GM12878 (cell line): ENCODE data around the gene OTOGL. TPM values are rescaled to one million over a fixed set of nuclear protein-coding genes. Genes with fewer than 3 reads are reported as not detected.

Experiments used
- ATAC-seq: fragments of 200-7000 bp; cut with Tn5 transposase; 3 replicates; pipeline ENCODE4 v1.9.1; 2020; ENCODE audit warnings: mild to moderate bottlenecking, moderate library complexity
- BruUV-seq: library from RNA; stranded (reverse); fragments of 400-500 nt; replicated peaks from 2 replicates; lab custom pipeline; 2021; lab: Mats Ljungman, UMichigan
- CTCF ChIA-PET: fragments of 300-600 bp; sonication (Branson Sonifier 250); formaldehyde crosslinking; extraction: SDS; loops from one replicate; lab custom pipeline; 2021; ENCODE audit warnings: inconsistent platforms; lab: Yijun Ruan, JAX
- POLR2A ChIA-PET: fragments of 350-600 bp; formaldehyde crosslinking; extraction: SDS; loops from one replicate; lab custom pipeline; 2021; ENCODE audit warnings: inconsistent platforms; lab: Charles Lee
- RAD21 ChIA-PET: fragments of 300-600 bp; sonication (Branson Sonifier 250); formaldehyde crosslinking; loops from one replicate; lab custom pipeline; 2023; ENCODE audit warnings: antibody characterized with exemption; ENCODE audit not compliant: unreplicated experiment; lab: Charles Lee
- SMC1A ChIA-PET: fragments of 300-600 bp; sonication (Branson Sonifier 250); formaldehyde crosslinking; loops from one replicate; lab custom pipeline; 2023; ENCODE audit not compliant: unreplicated experiment, uncharacterized antibody; lab: Charles Lee
- DNase-seq: peaks from one replicate; pipeline ENCODE4 v3.0.0-alpha.2; 2011; ENCODE audit warnings: low read depth, low spot score
- FAIRE-seq: peaks from 3 replicates; lab custom pipeline; 2011; peaks lifted over from hg19 to GRCh38; lab: Jason Lieb, UNC
- H2AFZ ChIP-seq: 2 replicates; pipeline ENCODE4 v1.6.0; 2011; ENCODE audit warnings: low read depth, low read length, control low read depth; ENCODE audit not compliant: control insufficient read depth
- H3K27ac ChIP-seq: 2 replicates; pipeline ENCODE4 v1.5.1; 2011; ENCODE audit warnings: control low read depth; ENCODE audit not compliant: control insufficient read depth, insufficient read depth
- H3K27me3 ChIP-seq, 2 experiments: replicated peaks in 1 of 2; 2 replicates each; pipeline versions ENCODE4 v1.6.0 to v1.6.1; 2011; ENCODE audit warnings: low read length in 1 of 2; ENCODE audit not compliant: control insufficient read depth in 2 of 2, insufficient read depth in 2 of 2
- H3K36me3 ChIP-seq, 2 experiments: 2 replicates each; pipeline ENCODE4 v1.5.1; 2011; ENCODE audit warnings: low read length in 1 of 2; ENCODE audit not compliant: control insufficient read depth in 2 of 2, insufficient read depth in 2 of 2
- H3K4me1 ChIP-seq: 2 replicates; pipeline ENCODE4 v1.6.1; 2011; ENCODE audit warnings: mild to moderate bottlenecking, low read length, moderate library complexity, mixed read lengths; ENCODE audit not compliant: control insufficient read depth, insufficient read depth
- H3K4me2 ChIP-seq: 2 replicates; pipeline ENCODE4 v1.6.0; 2011; ENCODE audit warnings: control low read depth; ENCODE audit not compliant: control insufficient read depth, insufficient read depth
- H3K4me3 ChIP-seq: fragments of 200-600 bp; sonication (generic); 2 replicates; pipeline ENCODE4 v1.5.1; 2016
- H3K79me2 ChIP-seq: 2 replicates; pipeline ENCODE4 v1.6.0; 2011; ENCODE audit warnings: low read length; ENCODE audit not compliant: control insufficient read depth, insufficient read depth
- H3K9ac ChIP-seq: 2 replicates; pipeline ENCODE4 v1.8.0; 2011; ENCODE audit warnings: low read length, control low read depth, mixed read lengths; ENCODE audit not compliant: control insufficient read depth, insufficient read depth
- H3K9me3 ChIP-seq: replicated peaks from 3 replicates; pipeline ENCODE4 v1.5.1; 2011; ENCODE audit warnings: mild to moderate bottlenecking, low read length; ENCODE audit not compliant: control insufficient read depth, insufficient read depth
- H4K20me1 ChIP-seq: 2 replicates; pipeline ENCODE4 v1.6.0; 2011; ENCODE audit not compliant: control insufficient read depth, insufficient read depth
- BMI1 ChIP-seq: fragments of 450-650 bp; IDR thresholded peaks from 2 replicates; pipeline ENCODE4 v1.6.1; 2016; ENCODE audit warnings: mild to moderate bottlenecking, moderate library complexity, borderline replicate concordance
- CHD4 ChIP-seq: fragments of 200-600 bp; sonication (generic); IDR thresholded peaks from 2 replicates; pipeline ENCODE4 v1.6.1; 2016; ENCODE audit warnings: mild to moderate bottlenecking
- ESRRA ChIP-seq: IDR thresholded peaks from 2 replicates; pipeline ENCODE4 v1.6.1; 2012; ENCODE audit warnings: mild to moderate bottlenecking, low read length, improper control_type of control experiment
- MEF2B ChIP-seq: fragments of 450-650 bp; IDR thresholded peaks from 2 replicates; pipeline ENCODE4 v1.6.1; 2018; ENCODE audit warnings: mild to moderate bottlenecking, moderate library complexity; ENCODE audit not compliant: partially characterized antibody, poor library complexity, severe bottlenecking
- PML ChIP-seq: IDR thresholded peaks from 2 replicates; pipeline ENCODE4 v1.6.1; 2012; ENCODE audit warnings: low read length, inconsistent platforms
- RB1 ChIP-seq: fragments of 450-650 bp; formaldehyde crosslinking; IDR thresholded peaks from 2 replicates; pipeline ENCODE4 v1.6.1; 2017; ENCODE audit warnings: mild to moderate bottlenecking, borderline replicate concordance
- SPI1 ChIP-seq: IDR thresholded peaks from 2 replicates; pipeline ENCODE4 v1.6.1; 2011; ENCODE audit warnings: low read depth, mild to moderate bottlenecking, low read length, moderate library complexity, borderline replicate concordance; ENCODE audit not compliant: insufficient read depth
- SREBF2 ChIP-seq: IDR thresholded peaks from 2 replicates; pipeline ENCODE4 v1.6.1; 2012; ENCODE audit warnings: mild to moderate bottlenecking, low read length
- WGBS: methylation state at CpG from one replicate; pipeline ENCODE4 v1.1.6; 2016; ENCODE audit warnings: low lambda C conversion rate; ENCODE audit not compliant: insufficient replicate concordance, insufficient coverage; ENCODE audit errors: missing lambda C conversion rate; 5-methylcytosine and 5-hydroxymethylcytosine counted together
- in situ Hi-C: fragments of 300-500 bp; cut with MboI; formaldehyde crosslinking; loops from 9 replicates; pipeline ENCODE4 v1.14.3; 2018; ENCODE audit warnings: mixed read lengths
- intact Hi-C: fragments of 100-400 bp; cut with micrococcal nuclease; formaldehyde crosslinking; loops from one replicate; pipeline ENCODE4 v1.14.2; 2022; ENCODE audit not compliant: unreplicated experiment
- polyA plus RNA-seq, 11 experiments: library from polyadenylated mRNA; depleted of rRNA in 4 of 11; unstranded in 6 of 11; stranded (reverse) in 5 of 11; fragments of >200 nt; fragmentation: Nextera tagmentation in 4 of 11; fragmentation: Illumina TruSeq in 1 of 11; extraction: Ambion mirVana in 4 of 11; extraction: Trizol in 1 of 11; gene quantifications; 1 replicate in 1 of 11; 2 replicates in 10 of 11; pipeline versions ENCODE4 v1.2.1 to v1.2.3, GENCODE V29; 2011 to 2016; ENCODE audit warnings: inconsistent platforms in 2 of 11, missing spikeins in 2 of 11, low read depth in 1 of 11
- total RNA-seq, 4 experiments: library from RNA; depleted of rRNA in 3 of 4; stranded (reverse); fragments of >200 nt in 3 of 4; fragmentation: Illumina TruSeq in 1 of 4; extraction: Trizol in 1 of 4; gene quantifications; 2 replicates each; pipeline versions ENCODE4 v1.2.1 to v1.2.3, GENCODE V29; 2013 to 2021
- TF ChIP-seq, protein P1 (sequence below): fragments of 450-650 bp; IDR thresholded peaks from 2 replicates; pipeline ENCODE4 v1.6.1; 2017; ENCODE audit warnings: mild to moderate bottlenecking, low read depth, inconsistent platforms; ENCODE audit not compliant: poor library complexity, severe bottlenecking
- TF ChIP-seq, protein P2 (sequence below): fragments of 450-650 bp; IDR thresholded peaks from 2 replicates; pipeline ENCODE4 v1.6.1; 2018; ENCODE audit warnings: borderline replicate concordance, mild to moderate bottlenecking; ENCODE audit not compliant: partially characterized antibody
- TF ChIP-seq, protein P3 (sequence below): fragments of 450-650 bp; formaldehyde crosslinking; IDR thresholded peaks from 2 replicates; pipeline ENCODE4 v1.5.0; 2022; ENCODE audit warnings: mild to moderate bottlenecking, missing genetic modification characterization

OTOGL gene
- total and polyA plus RNA-seq, 10 of the 15 experiments (the other 5 are each of a cell fraction or from before 2014, with no cell fraction given), result 0.04 to 3.7 (median 0.27) TPM

DNA sequence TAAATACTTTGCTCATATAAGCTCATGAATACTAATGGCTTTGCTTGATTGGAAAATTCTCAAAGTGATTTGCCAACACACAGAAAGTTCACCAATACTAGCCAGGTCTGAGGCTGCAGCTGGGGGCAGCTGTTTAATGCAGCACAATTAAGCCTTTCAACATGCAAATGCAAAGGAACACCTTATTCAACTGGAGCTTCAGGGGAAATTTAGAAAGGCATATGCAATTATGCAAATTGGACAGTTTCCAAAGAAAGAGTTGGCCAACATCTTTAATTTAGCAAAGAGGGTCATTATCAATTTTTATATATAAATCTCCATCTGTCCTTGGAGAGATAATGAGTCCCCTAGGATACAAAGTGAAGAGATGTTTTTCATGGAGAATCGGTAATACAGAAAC, 40.2 kb upstream of the OTOGL start:
- TF ChIP-seq RB1 (no peak), PML (no peak), MEF2B (no peak), SREBF2 (no peak), BMI1 (no peak), CHD4 (no peak), ESRRA (no peak), SPI1 (no peak)
- TF ChIP-seq, protein P1, sequence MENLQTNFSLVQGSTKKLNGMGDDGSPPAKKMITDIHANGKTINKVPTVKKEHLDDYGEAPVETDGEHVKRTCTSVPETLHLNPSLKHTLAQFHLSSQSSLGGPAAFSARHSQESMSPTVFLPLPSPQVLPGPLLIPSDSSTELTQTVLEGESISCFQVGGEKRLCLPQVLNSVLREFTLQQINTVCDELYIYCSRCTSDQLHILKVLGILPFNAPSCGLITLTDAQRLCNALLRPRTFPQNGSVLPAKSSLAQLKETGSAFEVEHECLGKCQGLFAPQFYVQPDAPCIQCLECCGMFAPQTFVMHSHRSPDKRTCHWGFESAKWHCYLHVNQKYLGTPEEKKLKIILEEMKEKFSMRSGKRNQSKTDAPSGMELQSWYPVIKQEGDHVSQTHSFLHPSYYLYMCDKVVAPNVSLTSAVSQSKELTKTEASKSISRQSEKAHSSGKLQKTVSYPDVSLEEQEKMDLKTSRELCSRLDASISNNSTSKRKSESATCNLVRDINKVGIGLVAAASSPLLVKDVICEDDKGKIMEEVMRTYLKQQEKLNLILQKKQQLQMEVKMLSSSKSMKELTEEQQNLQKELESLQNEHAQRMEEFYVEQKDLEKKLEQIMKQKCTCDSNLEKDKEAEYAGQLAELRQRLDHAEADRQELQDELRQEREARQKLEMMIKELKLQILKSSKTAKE, result no peak
- TF ChIP-seq, protein P2, sequence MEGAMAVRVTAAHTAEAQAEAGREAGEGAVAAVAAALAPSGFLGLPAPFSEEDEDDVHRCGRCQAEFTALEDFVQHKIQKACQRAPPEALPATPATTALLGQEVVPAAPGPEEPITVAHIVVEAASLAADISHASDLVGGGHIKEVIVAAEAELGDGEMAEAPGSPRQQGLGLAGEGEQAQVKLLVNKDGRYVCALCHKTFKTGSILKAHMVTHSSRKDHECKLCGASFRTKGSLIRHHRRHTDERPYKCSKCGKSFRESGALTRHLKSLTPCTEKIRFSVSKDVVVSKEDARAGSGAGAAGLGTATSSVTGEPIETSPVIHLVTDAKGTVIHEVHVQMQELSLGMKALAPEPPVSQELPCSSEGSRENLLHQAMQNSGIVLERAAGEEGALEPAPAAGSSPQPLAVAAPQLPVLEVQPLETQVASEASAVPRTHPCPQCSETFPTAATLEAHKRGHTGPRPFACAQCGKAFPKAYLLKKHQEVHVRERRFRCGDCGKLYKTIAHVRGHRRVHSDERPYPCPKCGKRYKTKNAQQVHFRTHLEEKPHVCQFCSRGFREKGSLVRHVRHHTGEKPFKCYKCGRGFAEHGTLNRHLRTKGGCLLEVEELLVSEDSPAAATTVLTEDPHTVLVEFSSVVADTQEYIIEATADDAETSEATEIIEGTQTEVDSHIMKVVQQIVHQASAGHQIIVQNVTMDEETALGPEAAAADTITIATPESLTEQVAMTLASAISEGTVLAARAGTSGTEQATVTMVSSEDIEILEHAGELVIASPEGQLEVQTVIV, result no peak
- TF ChIP-seq, protein P3, sequence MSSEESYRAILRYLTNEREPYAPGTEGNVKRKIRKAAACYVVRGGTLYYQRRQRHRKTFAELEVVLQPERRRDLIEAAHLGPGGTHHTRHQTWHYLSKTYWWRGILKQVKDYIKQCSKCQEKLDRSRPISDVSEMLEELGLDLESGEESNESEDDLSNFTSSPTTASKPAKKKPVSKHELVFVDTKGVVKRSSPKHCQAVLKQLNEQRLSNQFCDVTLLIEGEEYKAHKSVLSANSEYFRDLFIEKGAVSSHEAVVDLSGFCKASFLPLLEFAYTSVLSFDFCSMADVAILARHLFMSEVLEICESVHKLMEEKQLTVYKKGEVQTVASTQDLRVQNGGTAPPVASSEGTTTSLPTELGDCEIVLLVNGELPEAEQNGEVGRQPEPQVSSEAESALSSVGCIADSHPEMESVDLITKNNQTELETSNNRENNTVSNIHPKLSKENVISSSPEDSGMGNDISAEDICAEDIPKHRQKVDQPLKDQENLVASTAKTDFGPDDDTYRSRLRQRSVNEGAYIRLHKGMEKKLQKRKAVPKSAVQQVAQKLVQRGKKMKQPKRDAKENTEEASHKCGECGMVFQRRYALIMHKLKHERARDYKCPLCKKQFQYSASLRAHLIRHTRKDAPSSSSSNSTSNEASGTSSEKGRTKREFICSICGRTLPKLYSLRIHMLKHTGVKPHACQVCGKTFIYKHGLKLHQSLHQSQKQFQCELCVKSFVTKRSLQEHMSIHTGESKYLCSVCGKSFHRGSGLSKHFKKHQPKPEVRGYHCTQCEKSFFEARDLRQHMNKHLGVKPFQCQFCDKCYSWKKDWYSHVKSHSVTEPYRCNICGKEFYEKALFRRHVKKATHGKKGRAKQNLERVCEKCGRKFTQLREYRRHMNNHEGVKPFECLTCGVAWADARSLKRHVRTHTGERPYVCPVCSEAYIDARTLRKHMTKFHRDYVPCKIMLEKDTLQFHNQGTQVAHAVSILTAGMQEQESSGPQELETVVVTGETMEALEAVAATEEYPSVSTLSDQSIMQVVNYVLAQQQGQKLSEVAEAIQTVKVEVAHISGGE (CRISPR knock-in tag), result no peak
- DNase-seq, result no peak
- in situ Hi-C loops, result no loop called here
- no peaks in the 10 kb centered on the region for H3K4me1 ChIP-seq
- no TSS peak for BruUV-seq
- no peaks in the 10 kb centered on the region for H4K20me1 ChIP-seq
- H3K79me2 ChIP-seq, result no peaks in the 10 kb centered on the region
- no peak for FAIRE-seq
- RAD21 ChIA-PET, result no interaction called here
- ATAC-seq, result no peak
- H3K9me3 ChIP-seq, result no peaks in the 10 kb centered on the region
- H3K4me3 ChIP-seq, result no peak overlapping the region
- H3K27ac ChIP-seq, result no peak overlapping the region
- no peak overlapping the region for H3K9ac ChIP-seq
- WGBS, result 69% methylated on average over 1 of the region's 1 CpG
- CTCF ChIA-PET, result no interaction called here
- no peaks in the 10 kb centered on the region for H3K36me3 ChIP-seq
- POLR2A ChIA-PET, result no interaction called here
- no peaks in the 10 kb centered on the region for H3K27me3 ChIP-seq
- H3K4me2 ChIP-seq, result no peak overlapping the region
- SMC1A ChIA-PET, result no interaction called here
- intact Hi-C loops, result no loop called here
- no peak overlapping the region for H2AFZ ChIP-seq
